HEK293 (cell line): Measurements from ENCODE around the gene PHAX.

ENCODE experiments used
- CTCF ChIA-PET: fragments of 350-600 bp; formaldehyde crosslinking; extraction: SDS; loops from one replicate; lab custom pipeline; 2021; ENCODE audit warnings: antibody characterized with exemption; lab: Yijun Ruan, JAX
- POLR2A ChIA-PET: fragments of 300-600 bp; formaldehyde crosslinking; extraction: SDS; loops from one replicate; lab custom pipeline; 2020; ENCODE audit warnings: antibody characterized with exemption, inconsistent platforms; lab: Yijun Ruan, JAX
- H3K27ac ChIP-seq: fragments of 200-500 bp; sonication (Bioruptor generic); 2 replicates; pipeline ENCODE4 v1.5.1; 2014; ENCODE audit warnings: low read depth, low read length, control low read depth, inconsistent platforms; ENCODE audit errors: extremely low read depth
- H3K36me3 ChIP-seq, 2 experiments: fragments of 200-500 bp in 1 of 2; sonication (Bioruptor generic) in 1 of 2; 1 replicate in 1 of 2; 2 replicates in 1 of 2; pipeline ENCODE4 v1.5.1; 2014 to 2017; ENCODE audit warnings: inconsistent platforms in 2 of 2, low read length in 2 of 2; ENCODE audit not compliant: control insufficient read depth in 2 of 2, insufficient read depth in 1 of 2
- H3K4me1 ChIP-seq: fragments of 200-500 bp; sonication (Bioruptor generic); 2 replicates; pipeline ENCODE4 v1.5.1; 2014; ENCODE audit warnings: mild to moderate bottlenecking, low read length, inconsistent platforms; ENCODE audit not compliant: control insufficient read depth, insufficient read depth
- H3K4me3 ChIP-seq: 2 replicates; pipeline ENCODE4 v1.5.1; 2011; ENCODE audit warnings: low read depth, mild to moderate bottlenecking, control low read depth, low read length, moderate library complexity
- H3K9me3 ChIP-seq: fragments of 200-500 bp; sonication (Bioruptor generic); 2 replicates; pipeline ENCODE4 v1.5.1; 2014; ENCODE audit warnings: low read depth, low read length, inconsistent platforms; ENCODE audit not compliant: control insufficient read depth, insufficient read depth
- KLF7 ChIP-seq: fragments of 450-650 bp; formaldehyde crosslinking; IDR thresholded peaks from 2 replicates; pipeline ENCODE4 v1.5.1; 2016; ENCODE audit warnings: missing biosample characterization, missing genetic modification characterization, borderline replicate concordance
- SALL2 ChIP-seq: fragments of 450-650 bp; formaldehyde crosslinking; IDR thresholded peaks from 2 replicates; pipeline ENCODE4 v1.5.0; 2017; ENCODE audit warnings: missing biosample characterization, mild to moderate bottlenecking, missing genetic modification characterization, borderline replicate concordance
- SP2 ChIP-seq: fragments of 450-650 bp; formaldehyde crosslinking; IDR thresholded peaks from 2 replicates; pipeline ENCODE4 v1.5.1; 2016; ENCODE audit warnings: missing biosample characterization, missing genetic modification characterization
- ZFP37 ChIP-seq: fragments of 450-650 bp; formaldehyde crosslinking; IDR thresholded peaks from 2 replicates; pipeline ENCODE4 v1.5.1; 2016; ENCODE audit warnings: missing biosample characterization, missing genetic modification characterization
- ZFP69B ChIP-seq: fragments of 450-650 bp; formaldehyde crosslinking; IDR thresholded peaks from 2 replicates; pipeline ENCODE4 v1.5.1; 2016; ENCODE audit warnings: missing biosample characterization, missing genetic modification characterization
- ZNF341 ChIP-seq: fragments of 450-650 bp; formaldehyde crosslinking; IDR thresholded peaks from 2 replicates; pipeline ENCODE4; 2016; ENCODE audit warnings: low read depth, missing biosample characterization, missing genetic modification characterization
- ZNF404 ChIP-seq: fragments of 450-650 bp; formaldehyde crosslinking; IDR thresholded peaks from 2 replicates; pipeline ENCODE4 v1.5.1; 2017; ENCODE audit warnings: missing biosample characterization, missing genetic modification characterization
- ZNF473 ChIP-seq: fragments of 450-650 bp; formaldehyde crosslinking; IDR thresholded peaks from 2 replicates; pipeline ENCODE4 v1.5.1; 2017; ENCODE audit warnings: missing biosample characterization, missing genetic modification characterization
- ZNF629 ChIP-seq: fragments of 450-650 bp; formaldehyde crosslinking; IDR thresholded peaks from 2 replicates; pipeline ENCODE4 v1.5.1; 2017; ENCODE audit warnings: missing biosample characterization, missing genetic modification characterization
- ZNF654 ChIP-seq: fragments of 450-650 bp; formaldehyde crosslinking; IDR thresholded peaks from 2 replicates; pipeline ENCODE4 v1.5.1; 2016; ENCODE audit warnings: low read depth, missing biosample characterization, missing genetic modification characterization
- TF ChIP-seq, protein P1 (sequence below): fragments of 450-650 bp; formaldehyde crosslinking; IDR thresholded peaks from 2 replicates; pipeline ENCODE4 v1.5.1; 2016; ENCODE audit warnings: missing biosample characterization, missing genetic modification characterization
- TF ChIP-seq, protein P2 (sequence below): fragments of 450-650 bp; formaldehyde crosslinking; conservative IDR thresholded peaks from 2 replicates; pipeline ENCODE4 v1.5.1; 2016; ENCODE audit warnings: low read depth, missing biosample characterization, missing genetic modification characterization
- TF ChIP-seq, protein P3 (sequence below): fragments of 450-650 bp; formaldehyde crosslinking; IDR thresholded peaks from 2 replicates; pipeline ENCODE4 v1.5.1; 2016; ENCODE audit warnings: missing biosample characterization, missing genetic modification characterization, borderline replicate concordance
- TF ChIP-seq, protein P4 (sequence below): fragments of 450-650 bp; formaldehyde crosslinking; IDR thresholded peaks from 2 replicates; pipeline ENCODE4 v1.5.1; 2016; ENCODE audit warnings: missing biosample characterization, missing genetic modification characterization
- TF ChIP-seq, protein P5 (sequence below): fragments of 450-650 bp; IDR thresholded peaks from 2 replicates; pipeline ENCODE4 v1.5.1; 2018; ENCODE audit warnings: missing biosample characterization, mild to moderate bottlenecking, missing genetic modification characterization
- TF ChIP-seq, protein P6 (sequence below): fragments of 450-650 bp; formaldehyde crosslinking; IDR thresholded peaks from 2 replicates; pipeline ENCODE4 v1.5.1; 2016; ENCODE audit warnings: missing biosample characterization, missing genetic modification characterization
- TF ChIP-seq, protein P7 (sequence below): fragments of 450-650 bp; formaldehyde crosslinking; IDR thresholded peaks from 2 replicates; pipeline ENCODE4 v1.5.1; 2016; ENCODE audit warnings: missing biosample characterization, missing genetic modification characterization, low read depth

Gene PHAX

DNA sequence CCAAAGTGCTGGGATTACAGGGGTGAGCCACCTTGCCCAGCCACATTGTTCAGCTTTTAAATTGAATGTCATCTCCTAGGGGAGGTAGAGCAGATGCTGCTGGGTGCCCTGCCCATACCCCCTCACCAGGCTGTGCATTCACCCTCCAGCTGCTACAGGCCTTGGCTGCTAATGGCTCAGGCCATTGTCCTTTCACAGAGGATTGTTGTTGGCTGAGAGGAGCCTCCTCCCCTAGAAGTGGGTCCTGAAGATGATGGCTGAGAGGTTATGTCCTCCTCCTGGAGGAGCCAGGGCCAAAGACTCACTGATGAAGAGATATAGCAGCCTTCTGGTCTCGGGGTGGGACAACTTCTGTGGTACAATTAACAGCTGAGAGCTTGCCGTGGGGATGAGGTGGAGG is 74.6 kb downstream of the PHAX start:
- no peaks in the 10 kb centered on the region for H3K4me1 ChIP-seq
- TF ChIP-seq SALL2 (tag by site-specific recombination) = no peak
- no peak for TF ChIP-seq ZFP69B (tag by site-specific recombination)
- TF ChIP-seq ZFP37 (tag by site-specific recombination) = no peak
- no peak for TF ChIP-seq ZNF654 (tag by site-specific recombination)
- no peak for TF ChIP-seq SP2 (tag by site-specific recombination)
- TF ChIP-seq ZNF404 = no peak
- TF ChIP-seq, protein P1, sequence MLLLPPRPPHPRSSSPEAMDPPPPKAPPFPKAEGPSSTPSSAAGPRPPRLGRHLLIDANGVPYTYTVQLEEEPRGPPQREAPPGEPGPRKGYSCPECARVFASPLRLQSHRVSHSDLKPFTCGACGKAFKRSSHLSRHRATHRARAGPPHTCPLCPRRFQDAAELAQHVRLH (tag by site-specific recombination) = no peak
- TF ChIP-seq, protein P2, sequence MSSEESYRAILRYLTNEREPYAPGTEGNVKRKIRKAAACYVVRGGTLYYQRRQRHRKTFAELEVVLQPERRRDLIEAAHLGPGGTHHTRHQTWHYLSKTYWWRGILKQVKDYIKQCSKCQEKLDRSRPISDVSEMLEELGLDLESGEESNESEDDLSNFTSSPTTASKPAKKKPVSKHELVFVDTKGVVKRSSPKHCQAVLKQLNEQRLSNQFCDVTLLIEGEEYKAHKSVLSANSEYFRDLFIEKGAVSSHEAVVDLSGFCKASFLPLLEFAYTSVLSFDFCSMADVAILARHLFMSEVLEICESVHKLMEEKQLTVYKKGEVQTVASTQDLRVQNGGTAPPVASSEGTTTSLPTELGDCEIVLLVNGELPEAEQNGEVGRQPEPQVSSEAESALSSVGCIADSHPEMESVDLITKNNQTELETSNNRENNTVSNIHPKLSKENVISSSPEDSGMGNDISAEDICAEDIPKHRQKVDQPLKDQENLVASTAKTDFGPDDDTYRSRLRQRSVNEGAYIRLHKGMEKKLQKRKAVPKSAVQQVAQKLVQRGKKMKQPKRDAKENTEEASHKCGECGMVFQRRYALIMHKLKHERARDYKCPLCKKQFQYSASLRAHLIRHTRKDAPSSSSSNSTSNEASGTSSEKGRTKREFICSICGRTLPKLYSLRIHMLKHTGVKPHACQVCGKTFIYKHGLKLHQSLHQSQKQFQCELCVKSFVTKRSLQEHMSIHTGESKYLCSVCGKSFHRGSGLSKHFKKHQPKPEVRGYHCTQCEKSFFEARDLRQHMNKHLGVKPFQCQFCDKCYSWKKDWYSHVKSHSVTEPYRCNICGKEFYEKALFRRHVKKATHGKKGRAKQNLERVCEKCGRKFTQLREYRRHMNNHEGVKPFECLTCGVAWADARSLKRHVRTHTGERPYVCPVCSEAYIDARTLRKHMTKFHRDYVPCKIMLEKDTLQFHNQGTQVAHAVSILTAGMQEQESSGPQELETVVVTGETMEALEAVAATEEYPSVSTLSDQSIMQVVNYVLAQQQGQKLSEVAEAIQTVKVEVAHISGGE = no peak
- H3K36me3 ChIP-seq = no peaks in the 10 kb centered on the region
- ChIA-PET CTCF (interaction anchor here (0.6 to 8.5 kb wide), 26 partner anchors 9 to 1128 kb away, joined by 3 to 137 read pairs (median 3); partner anchors contain the start of gene LMNB1), POLR2A (interaction anchor here (7.2 kb wide), 1 partner anchor 102 kb away, joined by 51 read pairs; the partner anchor contains the start of gene LMNB1)
- H3K9me3 ChIP-seq = no peaks in the 10 kb centered on the region
- H3K4me3 ChIP-seq = no peak overlapping the region
- H3K27ac ChIP-seq = no peak overlapping the region

DNA sequence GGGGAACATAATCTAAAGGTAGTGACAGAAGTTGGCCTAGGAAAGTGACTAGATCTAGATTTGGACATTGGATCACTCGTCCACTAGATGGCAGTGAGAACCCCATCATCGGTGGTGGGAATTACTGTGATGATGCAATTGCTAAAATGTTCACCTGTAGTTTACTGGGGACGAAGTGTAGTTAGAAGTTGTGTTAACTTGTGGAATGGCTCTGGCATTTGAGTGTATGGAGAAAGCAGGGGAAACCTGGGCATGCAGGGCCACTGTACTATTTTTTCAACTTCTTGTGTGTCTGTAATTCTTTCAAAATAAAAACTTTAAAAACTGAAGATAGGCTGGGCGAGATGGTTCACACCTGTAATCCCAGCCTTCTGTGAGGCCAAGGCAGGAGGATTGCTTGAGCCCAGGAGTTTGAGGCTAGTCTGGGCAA is 75.5 kb downstream of the PHAX start:
- Histone ChIP-seq H3K4me1 (no peaks in the 10 kb centered on the region), H3K9me3 (no peaks in the 10 kb centered on the region), H3K4me3 (no peak overlapping the region), H3K27ac (no peak overlapping the region), H3K36me3 (no peaks in the 10 kb centered on the region)
- POLR2A ChIA-PET = interaction anchor here (7.2 kb wide), 1 partner anchor 101 kb away, joined by 51 read pairs; the partner anchor contains the start of gene LMNB1
- CTCF ChIA-PET = interaction anchor here (0.5 to 8.5 kb wide), 31 partner anchors 9 to 1127 kb away, joined by 3 to 137 read pairs (median 3); partner anchors contain the start of gene LMNB1
- TF ChIP-seq ZNF473 (tag by site-specific recombination) (no peak), KLF7 (tag by site-specific recombination) (no peak), ZNF654 (tag by site-specific recombination) (peak; percentile 98), ZNF629 (tag by site-specific recombination) (peak; percentile 62), ZNF341 (tag by site-specific recombination) (no peak)
- TF ChIP-seq, protein P3, sequence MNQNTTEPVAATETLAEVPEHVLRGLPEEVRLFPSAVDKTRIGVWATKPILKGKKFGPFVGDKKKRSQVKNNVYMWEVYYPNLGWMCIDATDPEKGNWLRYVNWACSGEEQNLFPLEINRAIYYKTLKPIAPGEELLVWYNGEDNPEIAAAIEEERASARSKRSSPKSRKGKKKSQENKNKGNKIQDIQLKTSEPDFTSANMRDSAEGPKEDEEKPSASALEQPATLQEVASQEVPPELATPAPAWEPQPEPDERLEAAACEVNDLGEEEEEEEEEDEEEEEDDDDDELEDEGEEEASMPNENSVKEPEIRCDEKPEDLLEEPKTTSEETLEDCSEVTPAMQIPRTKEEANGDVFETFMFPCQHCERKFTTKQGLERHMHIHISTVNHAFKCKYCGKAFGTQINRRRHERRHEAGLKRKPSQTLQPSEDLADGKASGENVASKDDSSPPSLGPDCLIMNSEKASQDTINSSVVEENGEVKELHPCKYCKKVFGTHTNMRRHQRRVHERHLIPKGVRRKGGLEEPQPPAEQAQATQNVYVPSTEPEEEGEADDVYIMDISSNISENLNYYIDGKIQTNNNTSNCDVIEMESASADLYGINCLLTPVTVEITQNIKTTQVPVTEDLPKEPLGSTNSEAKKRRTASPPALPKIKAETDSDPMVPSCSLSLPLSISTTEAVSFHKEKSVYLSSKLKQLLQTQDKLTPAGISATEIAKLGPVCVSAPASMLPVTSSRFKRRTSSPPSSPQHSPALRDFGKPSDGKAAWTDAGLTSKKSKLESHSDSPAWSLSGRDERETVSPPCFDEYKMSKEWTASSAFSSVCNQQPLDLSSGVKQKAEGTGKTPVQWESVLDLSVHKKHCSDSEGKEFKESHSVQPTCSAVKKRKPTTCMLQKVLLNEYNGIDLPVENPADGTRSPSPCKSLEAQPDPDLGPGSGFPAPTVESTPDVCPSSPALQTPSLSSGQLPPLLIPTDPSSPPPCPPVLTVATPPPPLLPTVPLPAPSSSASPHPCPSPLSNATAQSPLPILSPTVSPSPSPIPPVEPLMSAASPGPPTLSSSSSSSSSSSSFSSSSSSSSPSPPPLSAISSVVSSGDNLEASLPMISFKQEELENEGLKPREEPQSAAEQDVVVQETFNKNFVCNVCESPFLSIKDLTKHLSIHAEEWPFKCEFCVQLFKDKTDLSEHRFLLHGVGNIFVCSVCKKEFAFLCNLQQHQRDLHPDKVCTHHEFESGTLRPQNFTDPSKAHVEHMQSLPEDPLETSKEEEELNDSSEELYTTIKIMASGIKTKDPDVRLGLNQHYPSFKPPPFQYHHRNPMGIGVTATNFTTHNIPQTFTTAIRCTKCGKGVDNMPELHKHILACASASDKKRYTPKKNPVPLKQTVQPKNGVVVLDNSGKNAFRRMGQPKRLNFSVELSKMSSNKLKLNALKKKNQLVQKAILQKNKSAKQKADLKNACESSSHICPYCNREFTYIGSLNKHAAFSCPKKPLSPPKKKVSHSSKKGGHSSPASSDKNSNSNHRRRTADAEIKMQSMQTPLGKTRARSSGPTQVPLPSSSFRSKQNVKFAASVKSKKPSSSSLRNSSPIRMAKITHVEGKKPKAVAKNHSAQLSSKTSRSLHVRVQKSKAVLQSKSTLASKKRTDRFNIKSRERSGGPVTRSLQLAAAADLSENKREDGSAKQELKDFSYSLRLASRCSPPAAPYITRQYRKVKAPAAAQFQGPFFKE = no peak
- TF ChIP-seq, protein P4, sequence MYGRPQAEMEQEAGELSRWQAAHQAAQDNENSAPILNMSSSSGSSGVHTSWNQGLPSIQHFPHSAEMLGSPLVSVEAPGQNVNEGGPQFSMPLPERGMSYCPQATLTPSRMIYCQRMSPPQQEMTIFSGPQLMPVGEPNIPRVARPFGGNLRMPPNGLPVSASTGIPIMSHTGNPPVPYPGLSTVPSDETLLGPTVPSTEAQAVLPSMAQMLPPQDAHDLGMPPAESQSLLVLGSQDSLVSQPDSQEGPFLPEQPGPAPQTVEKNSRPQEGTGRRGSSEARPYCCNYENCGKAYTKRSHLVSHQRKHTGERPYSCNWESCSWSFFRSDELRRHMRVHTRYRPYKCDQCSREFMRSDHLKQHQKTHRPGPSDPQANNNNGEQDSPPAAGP (tag by site-specific recombination) = no peak
- TF ChIP-seq, protein P5, sequence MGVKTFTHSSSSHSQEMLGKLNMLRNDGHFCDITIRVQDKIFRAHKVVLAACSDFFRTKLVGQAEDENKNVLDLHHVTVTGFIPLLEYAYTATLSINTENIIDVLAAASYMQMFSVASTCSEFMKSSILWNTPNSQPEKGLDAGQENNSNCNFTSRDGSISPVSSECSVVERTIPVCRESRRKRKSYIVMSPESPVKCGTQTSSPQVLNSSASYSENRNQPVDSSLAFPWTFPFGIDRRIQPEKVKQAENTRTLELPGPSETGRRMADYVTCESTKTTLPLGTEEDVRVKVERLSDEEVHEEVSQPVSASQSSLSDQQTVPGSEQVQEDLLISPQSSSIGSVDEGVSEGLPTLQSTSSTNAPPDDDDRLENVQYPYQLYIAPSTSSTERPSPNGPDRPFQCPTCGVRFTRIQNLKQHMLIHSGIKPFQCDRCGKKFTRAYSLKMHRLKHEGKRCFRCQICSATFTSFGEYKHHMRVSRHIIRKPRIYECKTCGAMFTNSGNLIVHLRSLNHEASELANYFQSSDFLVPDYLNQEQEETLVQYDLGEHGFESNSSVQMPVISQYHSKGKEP (tag by site-specific recombination) = 0 out of 2 replicates have a peak, but pooled peaks have one; percentile 28
- TF ChIP-seq, protein P6, sequence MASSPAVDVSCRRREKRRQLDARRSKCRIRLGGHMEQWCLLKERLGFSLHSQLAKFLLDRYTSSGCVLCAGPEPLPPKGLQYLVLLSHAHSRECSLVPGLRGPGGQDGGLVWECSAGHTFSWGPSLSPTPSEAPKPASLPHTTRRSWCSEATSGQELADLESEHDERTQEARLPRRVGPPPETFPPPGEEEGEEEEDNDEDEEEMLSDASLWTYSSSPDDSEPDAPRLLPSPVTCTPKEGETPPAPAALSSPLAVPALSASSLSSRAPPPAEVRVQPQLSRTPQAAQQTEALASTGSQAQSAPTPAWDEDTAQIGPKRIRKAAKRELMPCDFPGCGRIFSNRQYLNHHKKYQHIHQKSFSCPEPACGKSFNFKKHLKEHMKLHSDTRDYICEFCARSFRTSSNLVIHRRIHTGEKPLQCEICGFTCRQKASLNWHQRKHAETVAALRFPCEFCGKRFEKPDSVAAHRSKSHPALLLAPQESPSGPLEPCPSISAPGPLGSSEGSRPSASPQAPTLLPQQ (tag by site-specific recombination) = peak; percentile 57
- TF ChIP-seq, protein P7, sequence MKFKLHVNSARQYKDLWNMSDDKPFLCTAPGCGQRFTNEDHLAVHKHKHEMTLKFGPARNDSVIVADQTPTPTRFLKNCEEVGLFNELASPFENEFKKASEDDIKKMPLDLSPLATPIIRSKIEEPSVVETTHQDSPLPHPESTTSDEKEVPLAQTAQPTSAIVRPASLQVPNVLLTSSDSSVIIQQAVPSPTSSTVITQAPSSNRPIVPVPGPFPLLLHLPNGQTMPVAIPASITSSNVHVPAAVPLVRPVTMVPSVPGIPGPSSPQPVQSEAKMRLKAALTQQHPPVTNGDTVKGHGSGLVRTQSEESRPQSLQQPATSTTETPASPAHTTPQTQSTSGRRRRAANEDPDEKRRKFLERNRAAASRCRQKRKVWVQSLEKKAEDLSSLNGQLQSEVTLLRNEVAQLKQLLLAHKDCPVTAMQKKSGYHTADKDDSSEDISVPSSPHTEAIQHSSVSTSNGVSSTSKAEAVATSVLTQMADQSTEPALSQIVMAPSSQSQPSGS (tag by site-specific recombination) = peak; percentile 67; the same call in 1 of the 2 replicates
